GM12892 (cell line): ENCODE measurements around the gene DUSP2.

Experiments used
- POLR2A ChIP-seq: IDR thresholded peaks from 2 replicates; pipeline ENCODE4 v1.6.1; 2011; ENCODE audit warnings: low read depth, low read length, control low read depth
- POLR2AphosphoS5 ChIP-seq: IDR thresholded peaks from 2 replicates; pipeline ENCODE4 v1.6.1; 2011; ENCODE audit warnings: low read depth, low read length, control low read depth

- no peak for TF ChIP-seq POLR2A
- TF ChIP-seq POLR2AphosphoS5: no peak
These were observed 40.3 kb upstream of the DUSP2 start for GRCh38 chr2:96185516-96185915.
